B cell (primary cell): ENCODE results near the gene IFI27L2. TPM values are rescaled to one million over a fixed set of nuclear protein-coding genes. Genes with fewer than 3 reads are reported as not detected.

ENCODE experiments used
- ATAC-seq: fragments of 200-7000 bp; cut with Tn5 transposase; one replicate; pipeline ENCODE4 v1.10.0; 2021; ENCODE audit warnings: low read depth, mild to moderate bottlenecking, moderate number of reproducible peaks, moderate library complexity
- CTCF ChIA-PET: fragments of 350-600 bp; sonication (Branson Sonifier 250); formaldehyde crosslinking; loops from one replicate; lab custom pipeline; 2021; ENCODE audit warnings: antibody characterized with exemption, inconsistent platforms; lab: Charles Lee
- POLR2A ChIA-PET: fragments of 350-600 bp; sonication (Branson Sonifier 250); formaldehyde crosslinking; loops from one replicate; lab custom pipeline; 2021; ENCODE audit warnings: antibody characterized with exemption; lab: Charles Lee
- DNase-seq: peaks from one replicate; pipeline ENCODE4 v3.0.0; 2013
- H2AFZ ChIP-seq: 2 replicates; pipeline ENCODE4 v1.6.1; 2012; ENCODE audit warnings: mild to moderate bottlenecking, low read depth, low read length; ENCODE audit not compliant: insufficient read depth, poor library complexity, severe bottlenecking
- H3K27ac ChIP-seq, 2 donors: 1 replicate in 1 of 2; 2 replicates in 1 of 2; pipeline ENCODE4 v1.5.1; 2012 to 2013; ENCODE audit warnings: low read length in 2 of 2, mild to moderate bottlenecking in 2 of 2, moderate library complexity in 1 of 2
- H3K27me3 ChIP-seq, 4 experiments: fragments of 200-600 bp in 1 of 4; sonication (generic) in 1 of 4; replicated peaks in 1 of 4; 1 replicate in 2 of 4; 2 replicates in 2 of 4; pipeline versions ENCODE4 v1.6.1 to v1.7.0; 2013 to 2016; ENCODE audit warnings: low read length in 3 of 4, mild to moderate bottlenecking in 2 of 4, mixed read lengths in 1 of 4, moderate library complexity in 1 of 4; ENCODE audit not compliant: insufficient read depth in 4 of 4, control insufficient read depth in 3 of 4; ENCODE audit errors: control extremely low read depth in 1 of 4
- H3K36me3 ChIP-seq, 2 experiments: replicated peaks in 1 of 2; 1 replicate in 1 of 2; 2 replicates in 1 of 2; pipeline versions ENCODE4 v1.6.1 to v1.7.1; 2013; ENCODE audit warnings: low read length in 1 of 2; ENCODE audit not compliant: insufficient read depth in 2 of 2, control insufficient read depth in 1 of 2; ENCODE audit errors: control extremely low read depth in 1 of 2, extremely low read depth in 1 of 2
- H3K4me1 ChIP-seq, 2 donors: fragments of 200-600 bp in 1 of 2; sonication (generic) in 1 of 2; 1 replicate in 1 of 2; 2 replicates in 1 of 2; pipeline versions ENCODE4 v1.5.1 to v1.6.1; 2013 to 2017; ENCODE audit warnings: low read length in 2 of 2; ENCODE audit not compliant: control insufficient read depth in 2 of 2, insufficient read depth in 2 of 2
- H3K4me2 ChIP-seq: replicated peaks from 2 replicates; pipeline ENCODE3; 2012; ENCODE audit warnings: mild to moderate bottlenecking, low read depth, low read length; ENCODE audit not compliant: poor library complexity, severe bottlenecking
- H3K4me3 ChIP-seq, 5 experiments: fragments of 200-600 bp in 1 of 5; sonication (generic) in 1 of 5; 1 replicate in 3 of 5; 2 replicates in 2 of 5; pipeline versions ENCODE4 v1.5.1 to v1.7.0; 2011 to 2016; ENCODE audit warnings: low read length in 4 of 5, mild to moderate bottlenecking in 4 of 5, low read depth in 2 of 5, control low read depth in 1 of 5, moderate library complexity in 1 of 5; ENCODE audit not compliant: insufficient read depth in 1 of 5; ENCODE audit errors: control extremely low read depth in 1 of 5, extremely low read depth in 1 of 5
- H3K79me2 ChIP-seq: fragments of 200-600 bp; sonication (generic); one replicate; pipeline ENCODE4 v1.6.0; 2016; ENCODE audit warnings: low read length; ENCODE audit not compliant: control insufficient read depth, insufficient read depth
- H3K9ac ChIP-seq: fragments of 200-600 bp; sonication (generic); 2 replicates; pipeline ENCODE4 v1.6.1; 2017; ENCODE audit warnings: mild to moderate bottlenecking, low read length, moderate library complexity
- H3K9me3 ChIP-seq, 3 donors: one replicate each; pipeline versions ENCODE4 v1.6.1 to v1.7.1; 2013; ENCODE audit warnings: low read length in 2 of 3; ENCODE audit not compliant: control insufficient read depth in 2 of 3, insufficient read depth in 1 of 3; ENCODE audit errors: control extremely low read depth in 1 of 3
- H4K20me1 ChIP-seq: 2 replicates; pipeline ENCODE4 v1.6.0; 2012; ENCODE audit warnings: mild to moderate bottlenecking, low read length; ENCODE audit not compliant: insufficient read depth, control insufficient read depth, poor library complexity, severe bottlenecking
- H3K27ac Mint-ChIP-seq: one replicate; pipeline ENCODE4 v1.8.0; 2021; ENCODE audit warnings: mixed read lengths
- H3K27me3 Mint-ChIP-seq: one replicate; pipeline ENCODE4 v1.8.0; 2021; ENCODE audit warnings: mixed read lengths
- H3K4me1 Mint-ChIP-seq: one replicate; pipeline ENCODE4 v1.8.0; 2021; ENCODE audit warnings: mixed read lengths
- H3K4me3 Mint-ChIP-seq: one replicate; pipeline ENCODE4 v1.8.0; 2021; ENCODE audit warnings: mixed read lengths
- H3K9me3 Mint-ChIP-seq: one replicate; pipeline ENCODE4 v1.8.0; 2022; ENCODE audit warnings: mixed read lengths; ENCODE audit not compliant: insufficient read depth
- EZH2 ChIP-seq: IDR thresholded peaks from 2 replicates; pipeline ENCODE4 v1.6.1; 2012; ENCODE audit warnings: borderline replicate concordance, low read depth, mild to moderate bottlenecking, moderate library complexity, low read length; ENCODE audit not compliant: insufficient read depth, poor library complexity, severe bottlenecking
- WGBS: methylation state at CpG from one replicate; pipeline ENCODE4 v1.1.5; 2013; ENCODE audit warnings: missing lambda C conversion rate; ENCODE audit not compliant: insufficient coverage; 5-methylcytosine and 5-hydroxymethylcytosine counted together
- intact Hi-C: fragments of 100-400 bp; cut with micrococcal nuclease; formaldehyde crosslinking; loops from one replicate; pipeline ENCODE4 v1.10.0; 2022
- polyA plus RNA-seq: library from polyadenylated mRNA; depleted of rRNA; stranded (reverse); fragments of >200 nt; gene quantifications from 2 replicates; pipeline ENCODE4 v1.2.3, GENCODE V29; 2012
- total RNA-seq, 2 donors: library from RNA; stranded (reverse); fragments of 120-200 nt in 1 of 2; gene quantifications; 1 replicate in 1 of 2; 2 replicates in 1 of 2; pipeline versions ENCODE4 v1.2.3 to v1.2.4, GENCODE V29; 2013 to 2022
- TF ChIP-seq, protein P1 (sequence below): fragments of 200-600 bp; IDR thresholded peaks from one replicate; pipeline ENCODE4 v1.8.0; 2022; ENCODE audit warnings: antibody characterized with exemption, mild to moderate bottlenecking

The IFI27L2 gene
- total and polyA plus RNA-seq, 2 donors (not counting 1 experiment from before 2014, with no cell fraction given): 30.2 to 57.4 TPM

DNA sequence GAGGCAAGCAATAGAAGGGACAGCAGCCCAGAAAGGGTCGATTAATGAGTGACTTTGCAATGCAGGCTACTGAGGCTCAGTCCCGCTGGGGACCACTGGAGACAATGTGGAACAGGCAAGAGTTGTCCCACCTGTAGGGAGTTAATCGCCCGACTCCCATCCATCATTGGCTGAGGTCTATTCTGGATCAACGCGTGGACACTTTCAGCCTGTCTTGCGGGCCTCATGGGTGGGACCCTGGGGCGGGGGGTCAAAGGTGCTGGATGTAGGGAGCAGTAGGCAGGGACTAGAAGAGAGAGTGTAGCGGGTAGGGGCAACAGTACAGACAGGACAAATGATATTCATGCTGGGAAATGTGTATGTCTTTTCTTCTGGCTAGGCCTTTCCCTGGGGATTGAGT is 6.1 kb downstream of the IFI27L2 start:
- POLR2A ChIA-PET: no interaction called here

DNA sequence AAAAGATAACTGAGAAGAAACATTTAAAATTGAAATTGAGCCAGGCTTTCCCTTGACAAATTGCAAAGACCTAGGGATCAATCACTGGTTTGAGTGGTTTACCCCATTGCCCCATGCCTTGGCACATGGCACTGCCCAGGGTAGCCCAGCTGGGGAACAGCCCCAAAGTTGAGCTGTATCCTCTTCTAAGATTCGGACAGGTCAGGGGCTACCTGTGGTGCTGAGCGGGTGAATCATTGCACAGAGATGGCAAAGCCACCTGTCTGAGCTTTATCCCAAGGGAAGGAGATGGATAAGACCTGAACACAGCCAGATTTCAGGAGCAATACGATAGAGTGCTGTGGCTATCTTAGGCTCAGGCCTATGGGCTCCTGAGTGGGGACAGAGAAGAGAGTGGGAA is 7.0 kb downstream of the IFI27L2 start:
- intact Hi-C loops: no loop called here
- Histone ChIP-seq H4K20me1 (no peaks in the 10 kb centered on the region), H3K27me3 (peaks cover 0 to 18% (median 0%) of the 10 kb centered on the region in 4 experiments), H3K4me1 (no peaks in the 10 kb centered on the region), H2AFZ (no peak overlapping the region), H3K79me2 (no peaks in the 10 kb centered on the region), H3K27ac (no peak overlapping the region), H3K9ac (no peak overlapping the region), H3K36me3 (peaks cover 0 to 3% of the 10 kb centered on the region in 2 experiments), H3K4me3 (no peak overlapping the region), H3K9me3 (peaks cover 0 to 23% (median 17%) of the 10 kb centered on the region in 3 donors), H3K4me2 (no peak overlapping the region)
- TF ChIP-seq, protein P1, sequence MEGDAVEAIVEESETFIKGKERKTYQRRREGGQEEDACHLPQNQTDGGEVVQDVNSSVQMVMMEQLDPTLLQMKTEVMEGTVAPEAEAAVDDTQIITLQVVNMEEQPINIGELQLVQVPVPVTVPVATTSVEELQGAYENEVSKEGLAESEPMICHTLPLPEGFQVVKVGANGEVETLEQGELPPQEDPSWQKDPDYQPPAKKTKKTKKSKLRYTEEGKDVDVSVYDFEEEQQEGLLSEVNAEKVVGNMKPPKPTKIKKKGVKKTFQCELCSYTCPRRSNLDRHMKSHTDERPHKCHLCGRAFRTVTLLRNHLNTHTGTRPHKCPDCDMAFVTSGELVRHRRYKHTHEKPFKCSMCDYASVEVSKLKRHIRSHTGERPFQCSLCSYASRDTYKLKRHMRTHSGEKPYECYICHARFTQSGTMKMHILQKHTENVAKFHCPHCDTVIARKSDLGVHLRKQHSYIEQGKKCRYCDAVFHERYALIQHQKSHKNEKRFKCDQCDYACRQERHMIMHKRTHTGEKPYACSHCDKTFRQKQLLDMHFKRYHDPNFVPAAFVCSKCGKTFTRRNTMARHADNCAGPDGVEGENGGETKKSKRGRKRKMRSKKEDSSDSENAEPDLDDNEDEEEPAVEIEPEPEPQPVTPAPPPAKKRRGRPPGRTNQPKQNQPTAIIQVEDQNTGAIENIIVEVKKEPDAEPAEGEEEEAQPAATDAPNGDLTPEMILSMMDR: no peak
- TF ChIP-seq EZH2: no peak
- peaks cover 13% of the 10 kb centered on the region for H3K9me3 Mint-ChIP-seq
- peaks cover 23% of the 10 kb centered on the region for H3K27me3 Mint-ChIP-seq
- H3K4me1 Mint-ChIP-seq: no peaks in the 10 kb centered on the region
- ATAC-seq (no peak), DNase-seq (no peak)
- WGBS: 68% methylated on average over 3 of the region's 3 CpGs
- no peak overlapping the region for H3K27ac Mint-ChIP-seq
- H3K4me3 Mint-ChIP-seq: no peak overlapping the region
- CTCF ChIA-PET: interaction anchor here (1.4 kb wide), 1 partner anchor 14 kb away, joined by 4 read pairs; no protein-coding TSS in a partner anchor
- POLR2A ChIA-PET: no interaction called here

More for the DNA sequence above, 6.1 kb downstream of the IFI27L2 start:
- CTCF ChIA-PET: interaction anchor here (1.1 kb wide), 1 partner anchor 14 kb away, joined by 4 read pairs; no protein-coding TSS in a partner anchor
- WGBS: 98% methylated on average over 9 of the region's 9 CpGs
- H3K27ac Mint-ChIP-seq: no peak overlapping the region
- no peak for DNase-seq
- Histone ChIP-seq H3K4me1 (no peaks in the 10 kb centered on the region), H3K27me3 (peaks cover 0 to 18% (median 0%) of the 10 kb centered on the region in 4 experiments), H3K9me3 (peaks cover 0 to 23% (median 17%) of the 10 kb centered on the region in 3 donors), H3K4me2 (no peak overlapping the region), H3K27ac (no peak overlapping the region), H3K9ac (no peak overlapping the region), H2AFZ (no peak overlapping the region), H4K20me1 (no peaks in the 10 kb centered on the region), H3K79me2 (no peaks in the 10 kb centered on the region), H3K36me3 (peaks cover 0 to 3% of the 10 kb centered on the region in 2 experiments), H3K4me3 (no peak overlapping the region)
- ATAC-seq: no peak
- no peak overlapping the region for H3K4me3 Mint-ChIP-seq
- peaks cover 16% of the 10 kb centered on the region for H3K27me3 Mint-ChIP-seq
- H3K9me3 Mint-ChIP-seq: peaks cover 13% of the 10 kb centered on the region
- H3K4me1 Mint-ChIP-seq: no peaks in the 10 kb centered on the region
- intact Hi-C loops: no loop called here
- TF ChIP-seq EZH2: no peak
